Measurements from ENCODE around the gene ZBTB26.

- no peak for TF ChIP-seq CTCF (IDR thresholded peaks at IDR 0.05)
- no peak for TF ChIP-seq POLR2AphosphoS5 (IDR thresholded peaks at IDR 0.05)
- no peak for TF ChIP-seq POLR2A (IDR thresholded peaks at IDR 0.05)
Observed at GRCh38 chr9:122951056-122951455, 19.7 kb upstream of the ZBTB26 start.
